ENCODE data around the gene PITPNM3.
"Not testable (repeated sequence)": the region's sequence is repeated elsewhere in the genome, so short reads cannot be mapped to it uniquely, and the experiment has no call there.

PITPNM3 gene

GRCh38 chr17:6587310-6587709 lies 31.0 kb upstream of the PITPNM3 start:
- peaks cover 59% of the 10 kb centered on the region for H3K36me3 Mint-ChIP-seq (ENCODE audit: low read depth)
- no peaks in the 10 kb centered on the region for H3K4me1 Mint-ChIP-seq (ENCODE audit: low read depth)
- H3K9me3 Mint-ChIP-seq, result peaks cover 8% of the 10 kb centered on the region
- no peaks in the 10 kb centered on the region for H3K27me3 Mint-ChIP-seq (ENCODE audit: low read depth)
- no peak overlapping the region for H3K27ac Mint-ChIP-seq
- no peak overlapping the region for H3K4me3 Mint-ChIP-seq

- Mint-ChIP-seq H3K9me3 (peaks cover 8% of the 10 kb centered on the region), H3K27me3 (ENCODE audit: low read depth) (no peaks in the 10 kb centered on the region), H3K27ac (no peak overlapping the region), H3K36me3 (ENCODE audit: low read depth) (peaks cover 45% of the 10 kb centered on the region), H3K4me3 (no peak overlapping the region), H3K4me1 (ENCODE audit: low read depth) (no peaks in the 10 kb centered on the region)
These were observed 27.1 kb upstream of the PITPNM3 start for GRCh38 chr17:6583411-6583810.

- Mint-ChIP-seq H3K27ac (no peak overlapping the region), H3K27me3 (ENCODE audit: low read depth) (no peaks in the 10 kb centered on the region), H3K36me3 (ENCODE audit: low read depth) (peaks cover 31% of the 10 kb centered on the region), H3K4me3 (no peak overlapping the region), H3K9me3 (peaks cover 3% of the 10 kb centered on the region), H3K4me1 (ENCODE audit: low read depth) (peaks cover 4% of the 10 kb centered on the region)
These were observed 24.3 kb upstream of the PITPNM3 start for GRCh38 chr17:6580625-6581024.

GRCh38 chr17:6578491-6578890 lies 22.1 kb upstream of the PITPNM3 start:
- Mint-ChIP-seq H3K9me3 (peaks cover 2% of the 10 kb centered on the region), H3K36me3 (ENCODE audit: low read depth) (peaks cover 16% of the 10 kb centered on the region), H3K27ac (no peak overlapping the region), H3K4me3 (no peak overlapping the region), H3K4me1 (ENCODE audit: low read depth) (peaks cover 13% of the 10 kb centered on the region), H3K27me3 (ENCODE audit: low read depth) (no peaks in the 10 kb centered on the region)

GRCh38 chr17:6577686-6578263 lies 21.4 kb upstream of the PITPNM3 start:
- Mint-ChIP-seq H3K4me3 (no peak overlapping the region), H3K36me3 (ENCODE audit: low read depth) (peaks cover 13% of the 10 kb centered on the region), H3K27ac (no peak overlapping the region), H3K4me1 (ENCODE audit: low read depth) (peaks cover 13% of the 10 kb centered on the region), H3K27me3 (ENCODE audit: low read depth) (no peaks in the 10 kb centered on the region), H3K9me3 (no peaks in the 10 kb centered on the region)

- Mint-ChIP-seq H3K4me3 (no peak overlapping the region), H3K9me3 (no peaks in the 10 kb centered on the region), H3K27ac (no peak overlapping the region), H3K36me3 (ENCODE audit: low read depth) (peaks cover 7% of the 10 kb centered on the region), H3K27me3 (ENCODE audit: low read depth) (no peaks in the 10 kb centered on the region), H3K4me1 (ENCODE audit: low read depth) (peaks cover 13% of the 10 kb centered on the region)
These were observed 19.9 kb upstream of the PITPNM3 start for GRCh38 chr17:6576038-6576785.

- H3K9me3 Mint-ChIP-seq, result no peaks in the 10 kb centered on the region
- peak overlapping the region; percentile 71 for H3K27ac Mint-ChIP-seq
- peak overlapping the region; percentile 16 for H3K4me3 Mint-ChIP-seq
- H3K36me3 Mint-ChIP-seq (ENCODE audit: low read depth), result peaks cover 7% of the 10 kb centered on the region
- peaks cover 13% of the 10 kb centered on the region for H3K4me1 Mint-ChIP-seq (ENCODE audit: low read depth)
- H3K27me3 Mint-ChIP-seq (ENCODE audit: low read depth), result no peaks in the 10 kb centered on the region
These were observed 19.2 kb upstream of the PITPNM3 start for GRCh38 chr17:6575596-6575988.

- H3K27ac Mint-ChIP-seq, result peak overlapping the region; percentile 71
- H3K9me3 Mint-ChIP-seq, result no peaks in the 10 kb centered on the region
- H3K27me3 Mint-ChIP-seq (ENCODE audit: low read depth), result no peaks in the 10 kb centered on the region
- peak overlapping the region; percentile 16 for H3K4me3 Mint-ChIP-seq
- H3K36me3 Mint-ChIP-seq (ENCODE audit: low read depth), result peaks cover 7% of the 10 kb centered on the region
- peaks cover 15% of the 10 kb centered on the region for H3K4me1 Mint-ChIP-seq (ENCODE audit: low read depth)
These were observed 18.6 kb upstream of the PITPNM3 start for GRCh38 chr17:6574687-6575595.

GRCh38 chr17:6573982-6574686 lies 17.8 kb upstream of the PITPNM3 start:
- Mint-ChIP-seq H3K36me3 (ENCODE audit: low read depth) (peaks cover 7% of the 10 kb centered on the region), H3K9me3 (no peaks in the 10 kb centered on the region), H3K27me3 (ENCODE audit: low read depth) (no peaks in the 10 kb centered on the region), H3K4me1 (ENCODE audit: low read depth) (peaks cover 15% of the 10 kb centered on the region), H3K4me3 (no peak overlapping the region), H3K27ac (no peak overlapping the region)

- peaks cover 15% of the 10 kb centered on the region for H3K4me1 Mint-ChIP-seq (ENCODE audit: low read depth)
- H3K4me3 Mint-ChIP-seq; H3K9me3 Mint-ChIP-seq; H3K36me3 Mint-ChIP-seq (ENCODE audit: low read depth); H3K27me3 Mint-ChIP-seq (ENCODE audit: low read depth); H3K27ac Mint-ChIP-seq: not testable (repeated sequence)
These were observed 17.1 kb upstream of the PITPNM3 start for GRCh38 chr17:6573495-6573894.

GRCh38 chr17:6572972-6573370 lies 16.6 kb upstream of the PITPNM3 start:
- H3K36me3 Mint-ChIP-seq (ENCODE audit: low read depth), result peaks cover 4% of the 10 kb centered on the region
- no peak overlapping the region for H3K4me3 Mint-ChIP-seq
- no peaks in the 10 kb centered on the region for H3K9me3 Mint-ChIP-seq
- H3K27ac Mint-ChIP-seq, result no peak overlapping the region
- H3K4me1 Mint-ChIP-seq (ENCODE audit: low read depth), result peaks cover 15% of the 10 kb centered on the region
- no peaks in the 10 kb centered on the region for H3K27me3 Mint-ChIP-seq (ENCODE audit: low read depth)

GRCh38 chr17:6571452-6571781 lies 15.1 kb upstream of the PITPNM3 start:
- Mint-ChIP-seq H3K27ac (no peak overlapping the region), H3K4me1 (ENCODE audit: low read depth) (peaks cover 14% of the 10 kb centered on the region), H3K27me3 (ENCODE audit: low read depth) (no peaks in the 10 kb centered on the region), H3K9me3 (no peaks in the 10 kb centered on the region), H3K4me3 (no peak overlapping the region), H3K36me3 (ENCODE audit: low read depth) (no peaks in the 10 kb centered on the region)

- Mint-ChIP-seq H3K27me3 (ENCODE audit: low read depth) (no peaks in the 10 kb centered on the region), H3K36me3 (ENCODE audit: low read depth) (no peaks in the 10 kb centered on the region), H3K4me1 (ENCODE audit: low read depth) (peaks cover 14% of the 10 kb centered on the region), H3K27ac (no peak overlapping the region), H3K9me3 (no peaks in the 10 kb centered on the region), H3K4me3 (no peak overlapping the region)
These were observed 14.5 kb upstream of the PITPNM3 start for GRCh38 chr17:6570731-6571451.

All from T-helper 1 cell treated with Interleukin-12 subunit alpha and Interleukin-12 subunit beta and Interleukin-4 antibody, amounts not matched to agents 30 μg/mL and 1 μg/mL, for 36 hours (primary cell).